A172 (cell line): ENCODE data around the gene TAF13. TPM values are rescaled to one million over a fixed set of nuclear protein-coding genes. Genes with fewer than 3 reads are reported as not detected.
"Not testable (repeated sequence)": the region's sequence is repeated elsewhere in the genome, so short reads cannot be mapped to it uniquely, and the experiment has no call there.

ENCODE experiments used
- DNase-seq: peaks from one replicate; pipeline ENCODE4 v3.0.0-alpha.2; 2015; ENCODE audit warnings: low spot score
- total RNA-seq: library from RNA; depleted of rRNA; stranded (reverse); fragments of >200 nt; shearing (Covaris generic); gene quantifications from 2 replicates; pipeline ENCODE4 v1.2.3, GENCODE V29; 2014

TAF13 gene
- total RNA-seq, 1 experiment from 2014 or later: 66.7 TPM

- peak; percentile 18 for DNase-seq
Measured at GRCh38 chr1:109091839-109092193, 16.0 kb upstream of the TAF13 start.

- DNase-seq: peak; percentile 46
Measured at GRCh38 chr1:109091078-109091838, 15.5 kb upstream of the TAF13 start.

- DNase-seq: peak; percentile 82
Measured at GRCh38 chr1:109090196-109091077, 14.6 kb upstream of the TAF13 start, which contains the start of gene TMEM167B. Gene TMEM167B, plus strand, starts transcription at chr1:109090764. Its CDS starts 109 bp downstream, at chr1:109090873.

GRCh38 chr1:109089242-109090015 lies 13.6 kb upstream of the TAF13 start:
- peak; percentile 65 for DNase-seq

- peak; percentile 19 for DNase-seq
Measured at GRCh38 chr1:109084563-109085517, 9.0 kb upstream of the TAF13 start.

GRCh38 chr1:109083923-109084322 lies 8.1 kb upstream of the TAF13 start:
- no peak for DNase-seq

GRCh38 chr1:109083501-109083900 lies 7.7 kb upstream of the TAF13 start:
- no peak for DNase-seq

GRCh38 chr1:109080441-109081082 lies 4.8 kb upstream of the TAF13 start:
- DNase-seq: no peak

GRCh38 chr1:109079240-109079622 lies 3.4 kb upstream of the TAF13 start:
- no peak for DNase-seq

- DNase-seq: no peak
Measured at GRCh38 chr1:109078317-109078716, 2.5 kb upstream of the TAF13 start.

- no peak for DNase-seq
Measured at GRCh38 chr1:109069294-109069693, 6.5 kb downstream of the TAF13 start.

GRCh38 chr1:109067883-109068282 lies 7.9 kb downstream of the TAF13 start:
- DNase-seq: no peak

GRCh38 chr1:109065137-109065536 lies 10.7 kb downstream of the TAF13 start:
- DNase-seq: no peak

- DNase-seq: no peak
Measured at GRCh38 chr1:109061183-109061582, 14.6 kb downstream of the TAF13 start.

GRCh38 chr1:109060707-109061106 lies 15.1 kb downstream of the TAF13 start:
- DNase-seq: no peak

- no peak for DNase-seq
Measured at GRCh38 chr1:109059026-109059425, 16.8 kb downstream of the TAF13 start.

GRCh38 chr1:109056064-109056463 lies 19.7 kb downstream of the TAF13 start:
- DNase-seq: no peak

- DNase-seq: not testable (repeated sequence)
Measured at GRCh38 chr1:109052145-109052544, 23.7 kb downstream of the TAF13 start.

- DNase-seq: no peak
Measured at GRCh38 chr1:109050228-109050995, 25.4 kb downstream of the TAF13 start.

- no peak for DNase-seq
Measured at GRCh38 chr1:109048335-109048734, 27.5 kb downstream of the TAF13 start.
